Vagina (tissue), 2 donors: ENCODE results near the gene THAP6.

Experiments
- POLR2A ChIP-seq, 2 donors: fragments of 450-650 bp; IDR thresholded peaks; one replicate each; pipeline ENCODE4 v1.6.1; 2017; ENCODE audit warnings: antibody characterized with exemption in 2 of 2, mild to moderate bottlenecking in 2 of 2, moderate library complexity in 2 of 2
- POLR2AphosphoS5 ChIP-seq, 2 donors: sonication (generic); formaldehyde crosslinking; IDR thresholded peaks; one replicate each; pipeline ENCODE4 v1.9.0; 2017; ENCODE audit warnings: antibody characterized with exemption in 2 of 2, mild to moderate bottlenecking in 2 of 2, low read depth in 1 of 2; ENCODE audit not compliant: insufficient read depth in 1 of 2
- TF ChIP-seq, protein P1 (sequence below), 3 experiments: fragments of 450-650 bp in 2 of 3; fragments of 200-600 bp in 1 of 3; sonication (generic) in 1 of 3; IDR thresholded peaks; one replicate each; pipeline ENCODE4 v1.5.1; 2017 to 2019; ENCODE audit warnings: antibody characterized with exemption in 3 of 3, mild to moderate bottlenecking in 2 of 3, moderate library complexity in 2 of 3

GRCh38 chr4:75495476-75495875 is 18.8 kb upstream of the THAP6 start:
- TF ChIP-seq, protein P1, sequence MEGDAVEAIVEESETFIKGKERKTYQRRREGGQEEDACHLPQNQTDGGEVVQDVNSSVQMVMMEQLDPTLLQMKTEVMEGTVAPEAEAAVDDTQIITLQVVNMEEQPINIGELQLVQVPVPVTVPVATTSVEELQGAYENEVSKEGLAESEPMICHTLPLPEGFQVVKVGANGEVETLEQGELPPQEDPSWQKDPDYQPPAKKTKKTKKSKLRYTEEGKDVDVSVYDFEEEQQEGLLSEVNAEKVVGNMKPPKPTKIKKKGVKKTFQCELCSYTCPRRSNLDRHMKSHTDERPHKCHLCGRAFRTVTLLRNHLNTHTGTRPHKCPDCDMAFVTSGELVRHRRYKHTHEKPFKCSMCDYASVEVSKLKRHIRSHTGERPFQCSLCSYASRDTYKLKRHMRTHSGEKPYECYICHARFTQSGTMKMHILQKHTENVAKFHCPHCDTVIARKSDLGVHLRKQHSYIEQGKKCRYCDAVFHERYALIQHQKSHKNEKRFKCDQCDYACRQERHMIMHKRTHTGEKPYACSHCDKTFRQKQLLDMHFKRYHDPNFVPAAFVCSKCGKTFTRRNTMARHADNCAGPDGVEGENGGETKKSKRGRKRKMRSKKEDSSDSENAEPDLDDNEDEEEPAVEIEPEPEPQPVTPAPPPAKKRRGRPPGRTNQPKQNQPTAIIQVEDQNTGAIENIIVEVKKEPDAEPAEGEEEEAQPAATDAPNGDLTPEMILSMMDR (IDR thresholded peaks at IDR 0.05), result no peak
- TF ChIP-seq POLR2A (IDR thresholded peaks at IDR 0.05), result no peak
- TF ChIP-seq POLR2AphosphoS5 (IDR thresholded peaks at IDR 0.05; ENCODE audit: insufficient read depth in 1 of 2, low read depth in 1 of 2), result no peak
